NB4 (cell line): Measurements from ENCODE around the gene FLACC1.
"Not testable (repeated sequence)": the region's sequence is repeated elsewhere in the genome, so short reads cannot be mapped to it uniquely, and the experiment has no call there.

Source experiments
- DNase-seq: peaks from one replicate; pipeline ENCODE4 v3.0.0; 2010; ENCODE audit warnings: low read depth
- H3K4me3 ChIP-seq: one replicate; pipeline ENCODE4 v1.5.1; 2011; ENCODE audit warnings: mild to moderate bottlenecking, low read depth, low read length, moderate library complexity
- MYC ChIP-seq: IDR thresholded peaks from 2 replicates; pipeline ENCODE4 v1.6.1; 2011; ENCODE audit warnings: low read depth, low read length
- POLR2A ChIP-seq: IDR thresholded peaks from 2 replicates; pipeline ENCODE4 v1.6.1; 2011; ENCODE audit warnings: mild to moderate bottlenecking; ENCODE audit not compliant: insufficient read length; ENCODE audit errors: extremely low read depth
- TF ChIP-seq, protein P1 (sequence below): IDR thresholded peaks from one replicate; pipeline ENCODE4 v1.5.1; 2012; ENCODE audit warnings: low read depth, low read length
- TF ChIP-seq, protein P2 (sequence below): IDR thresholded peaks from 2 replicates; pipeline ENCODE4 v1.6.1; 2011; ENCODE audit warnings: low read depth, low read length

FLACC1 gene

DNA sequence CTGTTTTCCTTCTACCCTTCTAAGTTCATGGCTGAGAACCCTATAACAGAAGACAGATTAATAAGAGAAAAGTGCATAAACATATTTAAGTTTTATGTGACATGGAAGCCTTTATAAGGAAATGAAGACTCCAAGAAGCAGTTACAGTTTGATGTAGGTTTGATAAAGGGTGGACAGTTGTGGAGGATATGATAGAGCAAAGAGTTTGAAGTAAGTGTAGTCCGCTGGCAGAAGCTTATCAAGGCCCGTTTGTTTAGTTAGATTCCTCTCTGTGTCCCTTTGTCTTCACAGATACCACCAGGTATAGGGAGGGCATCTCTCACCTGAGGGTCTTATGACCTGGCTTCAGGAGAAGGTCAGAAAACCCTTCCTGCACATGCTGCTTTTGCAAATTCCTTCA, 107.3 kb downstream of the FLACC1 start:
- TF ChIP-seq POLR2A (no peak), MYC (no peak)
- TF ChIP-seq, protein P1, sequence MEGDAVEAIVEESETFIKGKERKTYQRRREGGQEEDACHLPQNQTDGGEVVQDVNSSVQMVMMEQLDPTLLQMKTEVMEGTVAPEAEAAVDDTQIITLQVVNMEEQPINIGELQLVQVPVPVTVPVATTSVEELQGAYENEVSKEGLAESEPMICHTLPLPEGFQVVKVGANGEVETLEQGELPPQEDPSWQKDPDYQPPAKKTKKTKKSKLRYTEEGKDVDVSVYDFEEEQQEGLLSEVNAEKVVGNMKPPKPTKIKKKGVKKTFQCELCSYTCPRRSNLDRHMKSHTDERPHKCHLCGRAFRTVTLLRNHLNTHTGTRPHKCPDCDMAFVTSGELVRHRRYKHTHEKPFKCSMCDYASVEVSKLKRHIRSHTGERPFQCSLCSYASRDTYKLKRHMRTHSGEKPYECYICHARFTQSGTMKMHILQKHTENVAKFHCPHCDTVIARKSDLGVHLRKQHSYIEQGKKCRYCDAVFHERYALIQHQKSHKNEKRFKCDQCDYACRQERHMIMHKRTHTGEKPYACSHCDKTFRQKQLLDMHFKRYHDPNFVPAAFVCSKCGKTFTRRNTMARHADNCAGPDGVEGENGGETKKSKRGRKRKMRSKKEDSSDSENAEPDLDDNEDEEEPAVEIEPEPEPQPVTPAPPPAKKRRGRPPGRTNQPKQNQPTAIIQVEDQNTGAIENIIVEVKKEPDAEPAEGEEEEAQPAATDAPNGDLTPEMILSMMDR, result no peak
- TF ChIP-seq, protein P2, sequence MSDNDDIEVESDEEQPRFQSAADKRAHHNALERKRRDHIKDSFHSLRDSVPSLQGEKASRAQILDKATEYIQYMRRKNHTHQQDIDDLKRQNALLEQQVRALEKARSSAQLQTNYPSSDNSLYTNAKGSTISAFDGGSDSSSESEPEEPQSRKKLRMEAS, result no peak
- no peak overlapping the region for H3K4me3 ChIP-seq
- no peak for DNase-seq

DNA sequence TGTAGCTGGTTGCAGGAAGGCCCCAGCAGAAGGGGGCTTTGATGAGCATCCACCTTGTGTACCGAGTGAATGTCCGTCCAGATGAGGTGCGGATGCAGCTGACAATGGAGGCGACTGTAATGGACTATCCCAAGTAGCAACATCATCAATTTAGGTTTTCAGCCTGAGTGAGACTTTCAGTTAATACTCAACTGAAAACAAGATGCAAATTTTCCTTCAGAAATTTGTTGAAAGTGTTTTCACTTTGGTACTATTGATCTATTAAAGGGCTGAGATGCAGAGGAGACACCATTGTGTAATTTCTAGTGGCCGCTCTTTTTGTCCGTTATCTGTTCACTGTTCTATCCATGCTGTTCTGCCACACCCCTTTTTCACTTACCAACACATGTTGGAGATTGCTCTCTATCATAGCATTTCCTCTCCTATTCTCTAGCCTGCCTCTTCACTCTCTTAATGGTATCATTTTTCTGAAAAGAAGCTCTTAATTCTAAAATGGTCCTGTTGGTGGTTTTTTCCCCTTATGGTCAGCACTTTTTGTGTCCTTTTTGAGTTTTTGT, 108.8 kb downstream of the FLACC1 start:
- TF ChIP-seq, protein P1, result no peak
- TF ChIP-seq POLR2A (no peak), MYC (no peak)
- TF ChIP-seq, protein P2, result no peak
- no peak overlapping the region for H3K4me3 ChIP-seq
- DNase-seq, result no peak

DNA sequence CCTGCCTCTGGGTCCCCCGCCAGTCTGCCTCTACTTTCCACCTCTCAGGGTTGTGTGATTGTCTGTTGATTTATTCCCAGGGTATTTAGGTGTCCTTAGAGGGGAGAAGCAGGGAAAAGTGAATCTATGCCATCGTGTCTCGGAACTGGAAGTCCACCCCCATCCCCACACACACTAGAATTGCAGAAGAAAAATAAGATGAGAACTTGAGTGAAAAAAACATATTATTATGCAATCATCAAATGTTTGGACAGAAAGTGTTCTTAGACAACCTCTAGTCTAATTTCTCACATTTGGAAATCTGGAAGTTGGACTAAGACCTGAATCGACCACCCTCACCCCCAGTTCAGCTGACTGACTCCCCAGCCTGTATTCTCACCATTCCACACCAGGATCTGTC, 110.9 kb downstream of the FLACC1 start:
- DNase-seq, result no peak
- H3K4me3 ChIP-seq, result no peak overlapping the region

GRCh38 chr2:201244829-201245228, 112.3 kb downstream of the FLACC1 start:
- TF ChIP-seq POLR2A (no peak), MYC (no peak)
- TF ChIP-seq, protein P2, result no peak
- TF ChIP-seq, protein P1, result no peak
- no peak overlapping the region for H3K4me3 ChIP-seq
- no peak for DNase-seq

More for the DNA sequence above, 110.9 kb downstream of the FLACC1 start:
- no peak for TF ChIP-seq MYC
- TF ChIP-seq POLR2A, result no peak
- TF ChIP-seq, protein P1, result no peak
- TF ChIP-seq, protein P2, result no peak

DNA sequence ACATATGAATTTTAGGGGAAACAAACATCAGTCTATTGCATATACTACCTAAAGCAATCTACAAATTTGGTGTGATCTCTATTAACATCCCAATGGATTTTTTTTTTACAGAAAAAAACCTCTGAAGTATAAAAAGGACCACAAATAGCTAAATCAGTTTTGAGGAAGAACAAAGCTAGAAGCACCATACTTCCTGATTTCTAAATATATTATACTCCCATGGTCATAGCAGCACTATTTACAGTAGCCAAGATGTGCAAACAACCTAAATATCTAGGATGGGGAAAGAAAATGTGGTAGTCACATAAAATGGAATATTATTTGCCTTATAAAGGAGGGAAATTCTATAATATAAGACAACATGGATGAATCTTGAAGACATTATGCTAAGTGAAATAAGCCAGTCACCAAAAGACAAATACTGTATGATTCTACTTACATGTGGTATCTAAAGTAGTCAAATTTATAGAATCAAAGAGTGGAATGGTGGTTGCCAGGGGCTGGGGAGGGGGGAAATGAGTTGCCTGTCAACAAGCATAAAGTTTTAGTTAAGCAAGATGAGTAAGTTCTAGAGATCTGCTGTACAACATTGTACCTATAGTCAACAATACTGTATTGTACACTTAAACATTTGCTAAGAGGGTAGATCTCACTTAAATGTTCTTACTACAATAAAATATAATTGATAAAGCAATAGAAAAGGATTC, 114.4 kb downstream of the FLACC1 start:
- no peak overlapping the region for H3K4me3 ChIP-seq
- no peak for DNase-seq
- TF ChIP-seq, protein P2, result no peak

- not testable (repeated sequence) for DNase-seq
Measured at GRCh38 chr2:201239167-201239935, 117.8 kb downstream of the FLACC1 start.

More at GRCh38 chr2:201239167-201239935, 117.8 kb downstream of the FLACC1 start:
- H3K4me3 ChIP-seq, result not testable (repeated sequence)
